ENCODE measurements around the gene CPNE4.
"Not testable (repeated sequence)": the region's sequence is repeated elsewhere in the genome, so short reads cannot be mapped to it uniquely, and the experiment has no call there.

DNA sequence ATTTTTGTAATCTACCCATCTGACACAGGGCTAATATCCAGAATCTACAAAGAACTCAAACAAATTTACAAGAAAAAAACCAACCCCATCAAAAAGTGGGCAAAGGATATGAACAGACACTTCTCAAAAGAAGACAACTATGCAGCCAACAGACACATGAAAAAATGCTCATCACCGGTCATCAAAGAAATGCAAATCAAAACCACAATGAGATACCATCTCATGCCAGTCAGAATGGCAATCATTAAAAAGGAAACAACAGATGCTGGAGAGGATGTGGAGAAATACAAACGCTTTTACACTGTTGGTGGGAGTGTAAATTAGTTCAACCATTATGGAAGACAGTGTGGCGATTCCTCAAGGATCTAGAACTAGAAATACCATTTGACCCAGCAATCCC, 548.3 kb downstream of the CPNE4 start:
- TF ChIP-seq POLR2A, CTCF (IDR thresholded peaks at IDR 0.05): not testable (repeated sequence)
